Measurements from ENCODE around the gene WDR5. TPM values are rescaled to one million over a fixed set of nuclear protein-coding genes. Genes with fewer than 3 reads are reported as not detected.

Gene WDR5
- total RNA-seq, 1 donor from 2014 or later: 24.9 TPM

Other genes with a start within 250 kb of the WDR5 start
- gene VAV2, start 143.8 kb upstream of the WDR5 start, total RNA-seq: 20.5 TPM
- 16.4 TPM for gene BRD3OS, start 110.6 kb upstream of the WDR5 start, total RNA-seq
- 54.4 TPM for gene BRD3, start 68.1 kb upstream of the WDR5 start, total RNA-seq
- gene RNU6ATAC, start 28.5 kb downstream of the WDR5 start, total RNA-seq: 193 TPM
- 78.1 TPM for gene RXRA, start 190.4 kb downstream of the WDR5 start, total RNA-seq